Measurements from ENCODE around the gene RAD51D. TPM values are rescaled to one million over a fixed set of nuclear protein-coding genes. Genes with fewer than 3 reads are reported as not detected.

The RAD51D gene
- total and polyA plus RNA-seq, 4 donors: 3.4 to 6.1 (median 3.7) TPM

DNA sequence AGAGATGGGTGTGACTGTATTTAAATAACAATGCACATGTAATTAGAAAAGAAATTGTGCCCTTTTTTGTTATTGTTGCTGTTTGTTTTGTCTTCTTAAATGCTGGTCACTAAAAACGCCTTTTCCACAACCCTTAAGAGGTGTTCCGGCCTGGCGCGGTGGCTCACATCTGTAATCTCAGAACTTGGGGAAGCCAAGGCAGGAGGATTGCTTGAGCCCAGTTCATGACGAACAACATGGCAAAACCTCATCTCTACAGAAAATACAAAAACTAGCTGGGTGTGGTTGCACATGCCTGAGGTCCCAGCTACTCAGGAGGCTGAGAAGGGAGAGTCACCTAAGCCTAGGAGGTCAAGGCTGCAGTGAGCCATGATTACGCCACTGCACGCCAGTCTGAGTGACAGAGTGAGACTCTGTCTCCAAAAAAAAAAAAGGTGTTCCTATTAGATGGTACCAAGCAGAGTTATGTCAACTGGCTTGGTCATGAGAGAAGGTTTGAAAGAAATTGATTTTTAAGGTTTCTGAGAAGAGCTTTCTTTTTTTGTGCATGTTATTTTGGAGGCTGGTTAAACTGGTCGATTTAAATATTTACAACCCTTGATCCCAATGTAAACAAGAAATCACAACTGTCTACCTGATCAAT, 32.6 kb downstream of the RAD51D start (continued):
- TF ChIP-seq, protein P1, sequence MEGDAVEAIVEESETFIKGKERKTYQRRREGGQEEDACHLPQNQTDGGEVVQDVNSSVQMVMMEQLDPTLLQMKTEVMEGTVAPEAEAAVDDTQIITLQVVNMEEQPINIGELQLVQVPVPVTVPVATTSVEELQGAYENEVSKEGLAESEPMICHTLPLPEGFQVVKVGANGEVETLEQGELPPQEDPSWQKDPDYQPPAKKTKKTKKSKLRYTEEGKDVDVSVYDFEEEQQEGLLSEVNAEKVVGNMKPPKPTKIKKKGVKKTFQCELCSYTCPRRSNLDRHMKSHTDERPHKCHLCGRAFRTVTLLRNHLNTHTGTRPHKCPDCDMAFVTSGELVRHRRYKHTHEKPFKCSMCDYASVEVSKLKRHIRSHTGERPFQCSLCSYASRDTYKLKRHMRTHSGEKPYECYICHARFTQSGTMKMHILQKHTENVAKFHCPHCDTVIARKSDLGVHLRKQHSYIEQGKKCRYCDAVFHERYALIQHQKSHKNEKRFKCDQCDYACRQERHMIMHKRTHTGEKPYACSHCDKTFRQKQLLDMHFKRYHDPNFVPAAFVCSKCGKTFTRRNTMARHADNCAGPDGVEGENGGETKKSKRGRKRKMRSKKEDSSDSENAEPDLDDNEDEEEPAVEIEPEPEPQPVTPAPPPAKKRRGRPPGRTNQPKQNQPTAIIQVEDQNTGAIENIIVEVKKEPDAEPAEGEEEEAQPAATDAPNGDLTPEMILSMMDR (IDR thresholded peaks at IDR 0.05; ENCODE audit: low read depth, low read length, missing input control): no peak
- no peak for TF ChIP-seq EGR1 (IDR thresholded peaks at IDR 0.05; ENCODE audit: low read depth in 2 of 2)
- TF ChIP-seq NR2F2 (IDR thresholded peaks at IDR 0.05): peak; percentile 62
- no peak for TF ChIP-seq SP1 (IDR thresholded peaks at IDR 0.05)
- no peak for TF ChIP-seq GABPA (IDR thresholded peaks at IDR 0.05 in 1 of 2, conservative IDR thresholded peaks at IDR 0.05 in 1 of 2)
- TF ChIP-seq RAD21 (IDR thresholded peaks at IDR 0.05): peak in 1 of 2 donors; percentile 28

DNA sequence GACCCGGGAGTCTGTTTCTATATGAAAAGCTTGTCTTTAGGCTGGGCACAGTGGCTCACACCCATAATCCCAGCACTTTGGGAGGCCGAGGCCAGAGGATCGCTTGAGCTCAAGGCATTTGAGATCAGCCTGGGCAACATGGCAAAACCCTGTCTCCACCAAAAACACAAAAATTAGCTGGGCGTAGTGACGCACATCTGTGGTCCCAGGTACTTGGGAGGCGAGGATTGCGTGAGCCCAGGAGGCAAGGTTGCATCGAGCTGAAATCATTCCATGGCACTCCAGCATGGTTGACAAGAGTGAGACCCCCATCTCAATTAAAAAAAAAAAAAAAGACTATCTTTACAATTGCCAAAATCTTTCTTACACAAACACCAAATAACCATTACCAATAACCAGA, 33.5 kb downstream of the RAD51D start:
- peak overlapping the region in 1 of 2 donors; percentile 88 for H3K27ac ChIP-seq (ENCODE audit: low read depth in 1 of 2, low read length in 2 of 2)
- TF ChIP-seq HNF4G (IDR thresholded peaks at IDR 0.05) (no peak), ATF3 (IDR thresholded peaks at IDR 0.05) (no peak), FOXA1 (IDR thresholded peaks at IDR 0.05) (no peak), YY1 (IDR thresholded peaks at IDR 0.05) (no peak), MAX (IDR thresholded peaks at IDR 0.05) (no peak), JUND (IDR thresholded peaks at IDR 0.05) (no peak), TAF1 (conservative IDR thresholded peaks at IDR 0.05) (no peak), GABPA (IDR thresholded peaks at IDR 0.05 in 1 of 2, conservative IDR thresholded peaks at IDR 0.05 in 1 of 2) (no peak), SP1 (IDR thresholded peaks at IDR 0.05) (no peak), RXRA (IDR thresholded peaks at IDR 0.05) (no peak), EGR1 (IDR thresholded peaks at IDR 0.05; ENCODE audit: low read depth in 2 of 2) (no peak), HNF4A (conservative IDR thresholded peaks at IDR 0.05) (no peak), ZBTB33 (IDR thresholded peaks at IDR 0.05) (no peak), RAD21 (IDR thresholded peaks at IDR 0.05) (no peak), NR2F2 (IDR thresholded peaks at IDR 0.05) (no peak), FOXA2 (IDR thresholded peaks at IDR 0.05) (no peak)
- TF ChIP-seq, protein P1 (IDR thresholded peaks at IDR 0.05; ENCODE audit: low read depth, low read length, missing input control): no peak
- TF ChIP-seq, protein P2, sequence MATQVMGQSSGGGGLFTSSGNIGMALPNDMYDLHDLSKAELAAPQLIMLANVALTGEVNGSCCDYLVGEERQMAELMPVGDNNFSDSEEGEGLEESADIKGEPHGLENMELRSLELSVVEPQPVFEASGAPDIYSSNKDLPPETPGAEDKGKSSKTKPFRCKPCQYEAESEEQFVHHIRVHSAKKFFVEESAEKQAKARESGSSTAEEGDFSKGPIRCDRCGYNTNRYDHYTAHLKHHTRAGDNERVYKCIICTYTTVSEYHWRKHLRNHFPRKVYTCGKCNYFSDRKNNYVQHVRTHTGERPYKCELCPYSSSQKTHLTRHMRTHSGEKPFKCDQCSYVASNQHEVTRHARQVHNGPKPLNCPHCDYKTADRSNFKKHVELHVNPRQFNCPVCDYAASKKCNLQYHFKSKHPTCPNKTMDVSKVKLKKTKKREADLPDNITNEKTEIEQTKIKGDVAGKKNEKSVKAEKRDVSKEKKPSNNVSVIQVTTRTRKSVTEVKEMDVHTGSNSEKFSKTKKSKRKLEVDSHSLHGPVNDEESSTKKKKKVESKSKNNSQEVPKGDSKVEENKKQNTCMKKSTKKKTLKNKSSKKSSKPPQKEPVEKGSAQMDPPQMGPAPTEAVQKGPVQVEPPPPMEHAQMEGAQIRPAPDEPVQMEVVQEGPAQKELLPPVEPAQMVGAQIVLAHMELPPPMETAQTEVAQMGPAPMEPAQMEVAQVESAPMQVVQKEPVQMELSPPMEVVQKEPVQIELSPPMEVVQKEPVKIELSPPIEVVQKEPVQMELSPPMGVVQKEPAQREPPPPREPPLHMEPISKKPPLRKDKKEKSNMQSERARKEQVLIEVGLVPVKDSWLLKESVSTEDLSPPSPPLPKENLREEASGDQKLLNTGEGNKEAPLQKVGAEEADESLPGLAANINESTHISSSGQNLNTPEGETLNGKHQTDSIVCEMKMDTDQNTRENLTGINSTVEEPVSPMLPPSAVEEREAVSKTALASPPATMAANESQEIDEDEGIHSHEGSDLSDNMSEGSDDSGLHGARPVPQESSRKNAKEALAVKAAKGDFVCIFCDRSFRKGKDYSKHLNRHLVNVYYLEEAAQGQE (IDR thresholded peaks at IDR 0.05): no peak
- peak overlapping the region in 1 of 2 donors; percentile 17 for H3K9ac ChIP-seq (ENCODE audit: low read depth in 1 of 2, low read length in 2 of 2)
- H3K4me3 ChIP-seq (ENCODE audit: low read depth in 1 of 3, low read length in 3 of 3): no peak overlapping the region
- 95% methylated on average over 8 of the region's 8 CpGs for WGBS
- peaks cover 5 to 29% (median 13%) of the 10 kb centered on the region in 4 donors for H3K4me1 ChIP-seq (ENCODE audit: control insufficient read depth in 4 of 4, insufficient read depth in 4 of 4, low read length in 3 of 4)
- H3K9me3 ChIP-seq (ENCODE audit: control insufficient read depth in 4 of 4, low read length in 3 of 4): no peaks in the 10 kb centered on the region
- DNase-seq (ENCODE audit: low spot score): no peak
- H3K36me3 ChIP-seq (ENCODE audit: control insufficient read depth in 4 of 4, insufficient read depth in 3 of 4, low read depth in 1 of 4, low read length in 3 of 4): no peaks in the 10 kb centered on the region
- H3K27me3 ChIP-seq (ENCODE audit: control insufficient read depth in 4 of 4, insufficient read depth in 4 of 4, low read length in 3 of 4): no peaks in the 10 kb centered on the region

Measured in liver (tissue), 9 donors.